Caco-2 (cell line): ENCODE data around the gene TMCC1. TPM values are rescaled to one million over a fixed set of nuclear protein-coding genes. Genes with fewer than 3 reads are reported as not detected.
A peak's percentile ranks its signal among the peaks of the same experiment; 100 is the strongest.

Experiments
- BruUV-seq: library from RNA; stranded (reverse); fragments of 400-500 nt; replicated peaks from 2 replicates; lab custom pipeline; 2021; lab: Mats Ljungman, UMichigan
- CTCF ChIA-PET: fragments of 300-600 bp; sonication (Branson Sonifier 250); formaldehyde crosslinking; loops from one replicate; lab custom pipeline; 2022; ENCODE audit warnings: antibody characterized with exemption; lab: Charles Lee
- POLR2A ChIA-PET: fragments of 300-600 bp; sonication (Branson Sonifier 250); formaldehyde crosslinking; loops from one replicate; lab custom pipeline; 2022; ENCODE audit warnings: antibody characterized with exemption; lab: Charles Lee
- DNase-seq, 2 experiments: peaks; one replicate each; pipeline versions ENCODE4 v3.0.0 to v3.0.0-alpha.2; 2020 to 2022
- H3K27me3 ChIP-seq: replicated peaks from 2 replicates; pipeline ENCODE4 v1.6.0; 2011; ENCODE audit warnings: low read length; ENCODE audit not compliant: control insufficient read depth, insufficient read depth
- H3K36me3 ChIP-seq: 2 replicates; pipeline ENCODE4 v1.5.1; 2011; ENCODE audit warnings: low read length; ENCODE audit not compliant: control insufficient read depth, insufficient read depth
- H3K4me1 ChIP-seq: fragments of 250-450 bp; sonication (Bioruptor Pico); 2 replicates; pipeline ENCODE4 v1.5.1; 2020; ENCODE audit warnings: mild to moderate bottlenecking
- H3K4me3 ChIP-seq: 2 replicates; pipeline ENCODE4 v1.5.1; 2011; ENCODE audit warnings: low read depth, mild to moderate bottlenecking, control low read depth, low read length
- H3K9me3 ChIP-seq: fragments of 250-450 bp; sonication (Bioruptor Pico); 2 replicates; pipeline ENCODE4 v1.5.1; 2020; ENCODE audit warnings: mild to moderate bottlenecking, moderate library complexity
- H3K27ac Mint-ChIP-seq: one replicate; pipeline ENCODE4 v1.8.0; 2022; ENCODE audit warnings: mixed read lengths; ENCODE audit not compliant: unreplicated experiment
- H3K27me3 Mint-ChIP-seq: one replicate; pipeline ENCODE4 v1.8.0; 2022; ENCODE audit warnings: mixed read lengths; ENCODE audit not compliant: insufficient read depth, unreplicated experiment
- H3K36me3 Mint-ChIP-seq: one replicate; pipeline ENCODE4 v1.8.0; 2022; ENCODE audit warnings: mild to moderate bottlenecking, mixed read lengths; ENCODE audit not compliant: insufficient read depth, unreplicated experiment
- H3K4me1 Mint-ChIP-seq: one replicate; pipeline ENCODE4 v1.8.0; 2022; ENCODE audit warnings: low read depth, mixed read lengths; ENCODE audit not compliant: unreplicated experiment
- H3K4me3 Mint-ChIP-seq: one replicate; pipeline ENCODE4 v1.8.0; 2022; ENCODE audit warnings: mild to moderate bottlenecking, moderate library complexity, mixed read lengths; ENCODE audit not compliant: unreplicated experiment
- H3K9me3 Mint-ChIP-seq: one replicate; pipeline ENCODE4 v1.8.0; 2022; ENCODE audit warnings: mixed read lengths; ENCODE audit not compliant: unreplicated experiment
- intact Hi-C: fragments of 100-400 bp; cut with micrococcal nuclease; formaldehyde crosslinking; loops from one replicate; pipeline ENCODE4 v1.10.0; 2022; ENCODE audit not compliant: unreplicated experiment
- total RNA-seq: library from RNA; stranded (reverse); gene quantifications from 2 replicates; pipeline ENCODE4 v1.2.3, GENCODE V29; 2022
- TF ChIP-seq, protein P1 (sequence below), 2 experiments: fragments of 200-600 bp in 1 of 2; IDR thresholded peaks; 1 replicate in 1 of 2; 2 replicates in 1 of 2; pipeline versions ENCODE4 v1.5.1 to v1.8.0; 2011 to 2022; ENCODE audit warnings: antibody characterized with exemption in 1 of 2, control low read depth in 1 of 2, inconsistent platforms in 1 of 2, low read depth in 1 of 2, low read length in 1 of 2, mild to moderate bottlenecking in 1 of 2, moderate library complexity in 1 of 2; ENCODE audit not compliant: insufficient read depth in 1 of 2, severe bottlenecking in 1 of 2, unreplicated experiment in 1 of 2

TMCC1 gene
- total RNA-seq, 1 experiment from 2014 or later, result 27.8 TPM

- Histone ChIP-seq H3K4me1 (peaks cover 16% of the 10 kb centered on the region), H3K27me3 (no peaks in the 10 kb centered on the region), H3K9me3 (no peaks in the 10 kb centered on the region), H3K4me3 (peak overlapping the region; percentile 44), H3K36me3 (no peaks in the 10 kb centered on the region; the same call in 1 of the 2 replicates)
- BruUV-seq, result no TSS peak
- DNase-seq, result peak in 1 of 2 experiments; percentile 67
- ChIA-PET POLR2A (interaction anchor here (0.6 kb wide), 1 partner anchor 20 kb away, joined by 6 read pairs; no protein-coding TSS in a partner anchor), CTCF (interaction anchor here (1.2 to 1.9 kb wide), 3 partner anchors 22 to 289 kb away, joined by 3 to 11 read pairs (median 6); a partner anchor contains a TSS)
- TF ChIP-seq, protein P1, sequence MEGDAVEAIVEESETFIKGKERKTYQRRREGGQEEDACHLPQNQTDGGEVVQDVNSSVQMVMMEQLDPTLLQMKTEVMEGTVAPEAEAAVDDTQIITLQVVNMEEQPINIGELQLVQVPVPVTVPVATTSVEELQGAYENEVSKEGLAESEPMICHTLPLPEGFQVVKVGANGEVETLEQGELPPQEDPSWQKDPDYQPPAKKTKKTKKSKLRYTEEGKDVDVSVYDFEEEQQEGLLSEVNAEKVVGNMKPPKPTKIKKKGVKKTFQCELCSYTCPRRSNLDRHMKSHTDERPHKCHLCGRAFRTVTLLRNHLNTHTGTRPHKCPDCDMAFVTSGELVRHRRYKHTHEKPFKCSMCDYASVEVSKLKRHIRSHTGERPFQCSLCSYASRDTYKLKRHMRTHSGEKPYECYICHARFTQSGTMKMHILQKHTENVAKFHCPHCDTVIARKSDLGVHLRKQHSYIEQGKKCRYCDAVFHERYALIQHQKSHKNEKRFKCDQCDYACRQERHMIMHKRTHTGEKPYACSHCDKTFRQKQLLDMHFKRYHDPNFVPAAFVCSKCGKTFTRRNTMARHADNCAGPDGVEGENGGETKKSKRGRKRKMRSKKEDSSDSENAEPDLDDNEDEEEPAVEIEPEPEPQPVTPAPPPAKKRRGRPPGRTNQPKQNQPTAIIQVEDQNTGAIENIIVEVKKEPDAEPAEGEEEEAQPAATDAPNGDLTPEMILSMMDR (IDR thresholded peaks at IDR 0.05; ENCODE audit: insufficient read depth in 1 of 2, low read depth in 1 of 2, low read length in 1 of 2, severe bottlenecking in 1 of 2, unreplicated experiment in 1 of 2), result no peak
- Mint-ChIP-seq H3K4me1 (peaks cover 18% of the 10 kb centered on the region), H3K36me3 (peaks cover 7% of the 10 kb centered on the region), H3K9me3 (no peaks in the 10 kb centered on the region), H3K27ac (peak overlapping the region; percentile 47), H3K27me3 (no peaks in the 10 kb centered on the region), H3K4me3 (peak overlapping the region; percentile 96)
- intact Hi-C loops, result loop anchor here (1.0 to 5.0 kb wide), 2 partner anchors 21 to 113 kb away; no protein-coding TSS in a partner anchor
Measured at GRCh38 chr3:129605203-129605921, 288.1 kb downstream of the TMCC1 start.

DNA sequence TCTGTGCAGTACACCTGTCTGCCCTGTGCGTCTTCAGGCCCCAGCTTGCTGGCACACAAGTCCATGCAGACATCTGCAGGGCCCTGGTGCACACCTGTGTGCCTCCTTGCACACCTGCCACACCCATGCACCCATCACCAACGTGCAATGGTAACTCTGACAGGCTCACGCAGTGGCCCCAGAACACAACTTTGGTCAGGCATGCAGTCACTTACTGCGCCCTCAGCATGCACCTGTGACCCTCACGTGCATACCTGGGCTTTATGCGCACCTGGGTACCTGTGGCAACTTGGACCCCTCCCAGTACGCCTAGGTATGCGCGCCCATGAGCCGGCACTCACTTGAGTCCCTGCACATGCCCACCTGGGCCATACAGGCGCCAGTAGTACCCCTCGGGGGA, 288.7 kb downstream of the TMCC1 start:
- Mint-ChIP-seq H3K36me3 (peaks cover 7% of the 10 kb centered on the region), H3K4me1 (peaks cover 18% of the 10 kb centered on the region), H3K27me3 (no peaks in the 10 kb centered on the region), H3K4me3 (peak overlapping the region; percentile 96), H3K9me3 (no peaks in the 10 kb centered on the region), H3K27ac (no peak overlapping the region)
- ChIA-PET POLR2A (no interaction called here), CTCF (interaction anchor here (1.2 to 1.9 kb wide), 3 partner anchors 22 to 288 kb away, joined by 3 to 11 read pairs (median 6); a partner anchor contains a TSS)
- TSS peak; percentile 52 for BruUV-seq
- TF ChIP-seq, protein P1 (IDR thresholded peaks at IDR 0.05; ENCODE audit: insufficient read depth in 1 of 2, low read depth in 1 of 2, low read length in 1 of 2, severe bottlenecking in 1 of 2, unreplicated experiment in 1 of 2), result no peak
- no peaks in the 10 kb centered on the region for H3K9me3 ChIP-seq
- intact Hi-C loops, result loop anchor here (1.0 to 5.0 kb wide), 2 partner anchors 22 to 112 kb away; no protein-coding TSS in a partner anchor
- no peaks in the 10 kb centered on the region; the same call in 1 of the 2 replicates for H3K36me3 ChIP-seq
- no peak for DNase-seq
- no peaks in the 10 kb centered on the region for H3K27me3 ChIP-seq
- peaks cover 16% of the 10 kb centered on the region for H3K4me1 ChIP-seq
- peak overlapping the region; percentile 44 for H3K4me3 ChIP-seq

DNA sequence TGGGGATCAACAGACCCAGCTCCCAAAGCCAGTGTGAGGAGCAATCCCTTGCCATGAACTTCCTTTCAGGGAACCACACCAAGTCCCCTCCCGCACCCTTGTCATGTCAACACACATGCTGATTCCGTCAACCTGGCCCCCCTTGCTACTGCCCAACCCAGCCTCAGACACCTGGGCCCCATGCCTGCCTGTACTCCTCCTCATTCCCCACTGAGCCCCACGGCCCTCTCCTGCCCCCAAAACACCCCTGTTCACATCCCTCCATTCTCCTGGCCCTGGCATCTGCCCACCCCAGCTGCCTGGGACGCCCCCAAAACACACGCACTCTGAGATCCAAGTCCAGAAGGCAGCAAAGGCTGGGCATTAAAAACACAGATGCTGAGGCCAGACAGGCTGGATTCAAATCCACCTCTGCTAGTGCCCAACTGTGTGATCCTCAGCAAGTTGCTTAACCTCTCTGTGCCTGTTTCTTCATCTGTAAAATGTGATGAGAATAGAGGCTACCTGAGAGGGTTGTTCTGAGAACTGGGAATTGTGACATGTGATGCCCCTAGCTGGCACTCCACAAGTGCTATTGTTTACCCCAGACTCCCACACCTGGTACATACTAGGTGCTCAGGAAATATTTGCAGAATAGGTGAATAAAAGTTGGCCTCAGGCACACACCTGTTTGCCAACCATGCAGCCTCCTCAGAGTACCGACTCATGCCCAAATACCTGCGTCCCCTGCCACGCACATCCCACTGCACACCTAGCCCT, 289.3 kb downstream of the TMCC1 start:
- Mint-ChIP-seq H3K4me1 (peaks cover 18% of the 10 kb centered on the region), H3K9me3 (no peaks in the 10 kb centered on the region), H3K36me3 (peaks cover 7% of the 10 kb centered on the region), H3K27ac (no peak overlapping the region), H3K4me3 (peak overlapping the region; percentile 96), H3K27me3 (no peaks in the 10 kb centered on the region)
- Histone ChIP-seq H3K4me1 (peaks cover 16% of the 10 kb centered on the region), H3K4me3 (peak overlapping the region; percentile 44), H3K36me3 (no peaks in the 10 kb centered on the region; the same call in 1 of the 2 replicates), H3K27me3 (no peaks in the 10 kb centered on the region), H3K9me3 (no peaks in the 10 kb centered on the region)
- intact Hi-C loops, result no loop called here
- BruUV-seq, result no TSS peak
- no peak for DNase-seq
- TF ChIP-seq, protein P1 (IDR thresholded peaks at IDR 0.05; ENCODE audit: insufficient read depth in 1 of 2, low read depth in 1 of 2, low read length in 1 of 2, severe bottlenecking in 1 of 2, unreplicated experiment in 1 of 2), result no peak
- ChIA-PET CTCF (interaction anchor here (1.0 kb wide), 1 partner anchor 114 kb away, joined by 5 read pairs; no protein-coding TSS in a partner anchor), POLR2A (no interaction called here)
